IPS-20b (cell line): ENCODE data around the gene PPP1R9A.

ENCODE experiments used
- H3K27ac ChIP-seq: one replicate; pipeline ENCODE4 v1.5.1; 2013; ENCODE audit warnings: low read length
- H3K27me3 ChIP-seq: 2 replicates; pipeline ENCODE4 v1.6.1; 2013; ENCODE audit warnings: mild to moderate bottlenecking, low read length, inconsistent platforms; ENCODE audit not compliant: insufficient read depth
- H3K36me3 ChIP-seq: 2 replicates; pipeline ENCODE4 v1.6.1; 2013; ENCODE audit warnings: low read depth, mild to moderate bottlenecking, inconsistent platforms, low read length, moderate library complexity; ENCODE audit not compliant: insufficient read depth
- H3K4me1 ChIP-seq: 2 replicates; pipeline ENCODE4 v1.6.1; 2013; ENCODE audit warnings: mild to moderate bottlenecking, control low read depth, inconsistent platforms, low read length, moderate library complexity; ENCODE audit not compliant: insufficient read depth
- H3K4me3 ChIP-seq: 2 replicates; pipeline ENCODE4 v1.5.1; 2013; ENCODE audit warnings: mild to moderate bottlenecking, low read length, inconsistent platforms
- H3K9ac ChIP-seq: 2 replicates; pipeline ENCODE4 v1.6.1; 2013; ENCODE audit warnings: low read depth, mild to moderate bottlenecking, inconsistent platforms, low read length, moderate library complexity
- H3K9me3 ChIP-seq: 2 replicates; pipeline ENCODE4 v1.6.1; 2013; ENCODE audit warnings: mild to moderate bottlenecking, low read depth, low read length, inconsistent platforms; ENCODE audit not compliant: insufficient read depth

PPP1R9A gene

GRCh38 chr7:94907026-94907810 lies at the start of gene PPP1R9A:
PPP1R9A (plus strand) TSS chr7:94907594; CDS start chr7:94910114, 2,520 bp downstream.
- H3K9me3 ChIP-seq, result no peaks in the 10 kb centered on the region
- no peaks in the 10 kb centered on the region for H3K36me3 ChIP-seq
- H3K4me3 ChIP-seq, result peak within 1 kb of the TSS; percentile 75
- H3K27me3 ChIP-seq, result no peaks in the 10 kb centered on the region
- peak within 1 kb of the TSS; percentile 84 for H3K27ac ChIP-seq
- peak within 1 kb of the TSS; percentile 84 for H3K9ac ChIP-seq
- H3K4me1 ChIP-seq, result peaks cover 28% of the 10 kb centered on the region; the same call in 1 of the 2 replicates

- H3K36me3 ChIP-seq, result no peaks in the 10 kb centered on the region
- no peak overlapping the region for H3K4me3 ChIP-seq
- no peaks in the 10 kb centered on the region for H3K9me3 ChIP-seq
- no peak overlapping the region for H3K9ac ChIP-seq
- H3K27me3 ChIP-seq, result no peaks in the 10 kb centered on the region
- no peak overlapping the region for H3K27ac ChIP-seq
- no peaks in the 10 kb centered on the region for H3K4me1 ChIP-seq
Measured at GRCh38 chr7:94871132-94871531, 36.3 kb upstream of the PPP1R9A start.

GRCh38 chr7:94873239-94873638 lies 34.2 kb upstream of the PPP1R9A start:
- H3K9me3 ChIP-seq, result peaks cover 7% of the 10 kb centered on the region
- H3K27ac ChIP-seq, result no peak overlapping the region
- no peaks in the 10 kb centered on the region for H3K27me3 ChIP-seq
- no peak overlapping the region for H3K9ac ChIP-seq
- H3K4me3 ChIP-seq, result no peak overlapping the region
- H3K36me3 ChIP-seq, result no peaks in the 10 kb centered on the region
- H3K4me1 ChIP-seq, result no peaks in the 10 kb centered on the region

GRCh38 chr7:94874036-94874785 lies 33.2 kb upstream of the PPP1R9A start:
- H3K36me3 ChIP-seq, result no peaks in the 10 kb centered on the region
- no peak overlapping the region for H3K9ac ChIP-seq
- H3K4me3 ChIP-seq, result no peak overlapping the region
- H3K4me1 ChIP-seq, result no peaks in the 10 kb centered on the region
- no peaks in the 10 kb centered on the region for H3K27me3 ChIP-seq
- peaks cover 15% of the 10 kb centered on the region for H3K9me3 ChIP-seq
- H3K27ac ChIP-seq, result no peak overlapping the region

- H3K27me3 ChIP-seq, result no peaks in the 10 kb centered on the region
- no peaks in the 10 kb centered on the region for H3K4me1 ChIP-seq
- H3K9me3 ChIP-seq, result peaks cover 15% of the 10 kb centered on the region
- H3K27ac ChIP-seq, result no peak overlapping the region
- no peaks in the 10 kb centered on the region for H3K36me3 ChIP-seq
- H3K9ac ChIP-seq, result no peak overlapping the region
- H3K4me3 ChIP-seq, result no peak overlapping the region
Measured at GRCh38 chr7:94875201-94875600, 32.2 kb upstream of the PPP1R9A start.

- no peak overlapping the region for H3K4me3 ChIP-seq
- no peaks in the 10 kb centered on the region for H3K36me3 ChIP-seq
- peaks cover 9% of the 10 kb centered on the region; the same call in 1 of the 2 replicates for H3K4me1 ChIP-seq
- no peaks in the 10 kb centered on the region for H3K27me3 ChIP-seq
- H3K9me3 ChIP-seq, result peaks cover 15% of the 10 kb centered on the region
- H3K27ac ChIP-seq, result no peak overlapping the region
- H3K9ac ChIP-seq, result no peak overlapping the region
Measured at GRCh38 chr7:94877731-94878670, 29.4 kb upstream of the PPP1R9A start.

- peaks cover 11% of the 10 kb centered on the region for H3K9me3 ChIP-seq
- H3K27me3 ChIP-seq, result no peaks in the 10 kb centered on the region
- peaks cover 9% of the 10 kb centered on the region; the same call in 1 of the 2 replicates for H3K4me1 ChIP-seq
- H3K36me3 ChIP-seq, result no peaks in the 10 kb centered on the region
- H3K9ac ChIP-seq, result no peak overlapping the region
- H3K4me3 ChIP-seq, result no peak overlapping the region
- H3K27ac ChIP-seq, result no peak overlapping the region
Measured at GRCh38 chr7:94882891-94883290, 24.5 kb upstream of the PPP1R9A start.

DNA sequence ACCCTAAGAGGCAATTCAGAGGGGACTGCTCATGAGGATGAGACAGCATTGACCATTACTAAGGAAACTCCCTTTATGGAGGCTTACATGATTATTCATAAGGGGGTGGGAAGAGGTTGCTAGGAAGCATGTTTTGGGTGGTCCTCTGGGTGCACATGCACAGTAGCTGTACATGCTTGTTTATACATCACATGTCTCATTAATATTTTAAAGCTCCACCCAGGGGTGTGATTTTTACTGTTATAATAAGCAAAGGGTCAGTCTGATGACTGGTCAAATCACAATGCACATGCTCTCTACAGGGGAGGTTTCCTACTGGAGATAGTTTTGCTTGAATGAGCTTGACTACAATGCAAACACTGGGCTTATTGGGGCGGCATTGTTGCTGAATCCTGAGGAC lies 23.8 kb upstream of the PPP1R9A start:
- no peak overlapping the region for H3K9ac ChIP-seq
- H3K9me3 ChIP-seq, result peaks cover 4% of the 10 kb centered on the region; the same call in 1 of the 2 replicates
- no peaks in the 10 kb centered on the region for H3K27me3 ChIP-seq
- peaks cover 9% of the 10 kb centered on the region; the same call in 1 of the 2 replicates for H3K4me1 ChIP-seq
- H3K27ac ChIP-seq, result no peak overlapping the region
- no peak overlapping the region for H3K4me3 ChIP-seq
- no peaks in the 10 kb centered on the region for H3K36me3 ChIP-seq

GRCh38 chr7:94888551-94888950 lies 18.8 kb upstream of the PPP1R9A start:
- H3K9ac ChIP-seq, result no peak overlapping the region
- no peaks in the 10 kb centered on the region for H3K4me1 ChIP-seq
- H3K36me3 ChIP-seq, result no peaks in the 10 kb centered on the region
- H3K4me3 ChIP-seq, result no peak overlapping the region
- no peak overlapping the region for H3K27ac ChIP-seq
- no peaks in the 10 kb centered on the region for H3K27me3 ChIP-seq
- no peaks in the 10 kb centered on the region for H3K9me3 ChIP-seq

DNA sequence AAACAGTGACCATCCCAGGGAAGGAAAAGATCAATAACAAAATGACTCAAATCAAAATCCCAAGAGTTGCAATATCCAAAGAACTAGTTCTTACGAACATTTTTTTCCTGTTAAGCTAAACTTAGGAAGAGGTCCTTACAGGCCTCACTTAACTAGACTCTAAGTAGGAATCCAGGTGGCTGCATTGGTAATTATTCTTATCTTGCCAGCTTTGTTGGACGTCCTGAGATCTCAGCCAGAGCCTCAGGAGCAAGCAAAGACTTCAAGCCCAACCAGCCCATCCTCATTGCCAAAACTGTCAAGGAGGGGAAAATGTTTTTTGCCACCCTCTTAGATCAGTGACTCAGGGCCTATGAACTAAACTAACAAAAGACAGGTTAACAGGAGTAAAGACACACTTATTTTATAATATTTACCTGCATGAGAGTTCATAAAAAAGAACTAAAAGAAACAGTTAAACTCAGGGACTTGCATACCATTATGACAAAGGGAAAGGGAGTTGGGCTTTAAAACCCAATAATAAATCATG lies 18.3 kb upstream of the PPP1R9A start:
- Histone ChIP-seq H3K4me1 (no peaks in the 10 kb centered on the region), H3K36me3 (no peaks in the 10 kb centered on the region), H3K4me3 (no peak overlapping the region), H3K9ac (no peak overlapping the region), H3K27me3 (no peaks in the 10 kb centered on the region), H3K27ac (no peak overlapping the region), H3K9me3 (no peaks in the 10 kb centered on the region)

DNA sequence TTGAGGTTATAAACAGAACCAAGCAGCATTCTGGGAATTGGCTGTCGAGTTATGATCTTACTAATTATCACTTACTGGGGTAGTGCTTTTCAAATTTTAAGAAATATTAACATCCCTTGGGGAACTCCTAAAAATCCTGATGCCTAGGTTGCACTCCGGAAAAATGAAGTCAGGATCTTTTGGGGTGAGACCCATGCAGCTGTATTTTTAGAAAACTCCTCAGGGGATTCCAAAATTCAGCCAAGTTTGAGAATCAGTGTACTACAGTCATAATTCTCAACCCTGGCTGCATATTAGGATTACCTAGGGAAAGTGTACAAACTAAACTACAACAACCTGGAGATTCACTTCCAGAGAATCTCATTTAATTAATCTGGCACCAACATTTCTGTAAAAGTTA lies 17.2 kb upstream of the PPP1R9A start:
- Histone ChIP-seq H3K27ac (no peak overlapping the region), H3K4me3 (no peak overlapping the region), H3K36me3 (no peaks in the 10 kb centered on the region), H3K9me3 (no peaks in the 10 kb centered on the region), H3K27me3 (no peaks in the 10 kb centered on the region), H3K4me1 (no peaks in the 10 kb centered on the region), H3K9ac (no peak overlapping the region)
